Ectodermal cell (in vitro differentiated cells): ENCODE results near the gene NEK10.
"Not testable (repeated sequence)": the region's sequence is repeated elsewhere in the genome, so short reads cannot be mapped to it uniquely, and the experiment has no call there.

Experiments
- H3K27ac ChIP-seq: 2 replicates; pipeline ENCODE4 v1.7.0; 2013; ENCODE audit warnings: mild to moderate bottlenecking, low read depth, low read length; ENCODE audit not compliant: insufficient read depth, poor library complexity, severe bottlenecking
- H3K27me3 ChIP-seq: 2 replicates; pipeline ENCODE4 v1.7.0; 2013; ENCODE audit warnings: mild to moderate bottlenecking, low read length; ENCODE audit not compliant: insufficient read depth, control insufficient read depth, poor library complexity, severe bottlenecking
- H3K36me3 ChIP-seq: one replicate; pipeline ENCODE4 v1.7.0; 2013; ENCODE audit warnings: low read length; ENCODE audit not compliant: control insufficient read depth, insufficient read depth
- H3K4me1 ChIP-seq: one replicate; pipeline ENCODE4 v1.7.0; 2013; ENCODE audit warnings: low read length; ENCODE audit not compliant: control insufficient read depth, insufficient read depth
- H3K4me3 ChIP-seq: 2 replicates; pipeline ENCODE4 v1.7.0; 2013; ENCODE audit warnings: low read depth, low read length, control low read depth; ENCODE audit not compliant: insufficient read depth
- H3K9me3 ChIP-seq: 2 replicates; pipeline ENCODE4 v1.7.0; 2013; ENCODE audit warnings: mild to moderate bottlenecking, low read length, moderate library complexity; ENCODE audit not compliant: control insufficient read depth
- WGBS, 2 experiments: methylation state at CpG; one replicate each; pipeline ENCODE4 v1.1.7; 2013; ENCODE audit warnings: missing lambda C conversion rate in 2 of 2; 5-methylcytosine and 5-hydroxymethylcytosine counted together

NEK10 gene

DNA sequence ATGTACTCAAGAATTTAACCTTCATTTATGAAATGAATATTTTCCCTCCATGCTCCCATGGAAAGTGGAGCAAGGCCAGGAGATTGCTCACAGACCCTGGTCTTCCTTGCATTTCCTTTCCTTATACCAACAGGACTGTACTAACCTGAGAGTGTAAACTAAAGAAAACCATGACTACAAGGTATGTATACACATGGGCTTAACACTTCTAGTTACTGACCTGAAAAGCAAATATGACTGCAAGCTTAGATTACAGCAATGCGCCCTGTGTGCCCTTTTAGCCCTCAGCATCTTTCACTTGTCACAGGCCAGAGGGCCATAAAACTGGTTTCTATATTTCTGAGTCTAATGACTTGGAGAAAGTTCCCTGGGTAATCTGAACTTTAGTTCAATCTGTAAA, 52.1 kb downstream of the NEK10 start:
- Histone ChIP-seq H3K27ac (no peak overlapping the region), H3K4me3 (no peak overlapping the region), H3K27me3 (no peaks in the 10 kb centered on the region), H3K9me3 (no peaks in the 10 kb centered on the region), H3K4me1 (no peaks in the 10 kb centered on the region), H3K36me3 (no peaks in the 10 kb centered on the region)
- WGBS, 2 experiments = 86 to 95% methylated on average over 1 of the region's 1 CpG

- H3K27ac ChIP-seq = no peak overlapping the region
- H3K4me1 ChIP-seq = no peaks in the 10 kb centered on the region
- no peak overlapping the region for H3K4me3 ChIP-seq
- H3K36me3 ChIP-seq = no peaks in the 10 kb centered on the region
- H3K9me3 ChIP-seq = no peaks in the 10 kb centered on the region
- H3K27me3 ChIP-seq = no peaks in the 10 kb centered on the region
- WGBS, 2 experiments = 90 to 97% methylated on average over 2 of the region's 2 CpGs
Measured at GRCh38 chr3:27315003-27315402, 54.2 kb downstream of the NEK10 start.

- Histone ChIP-seq H3K27me3 (no peaks in the 10 kb centered on the region), H3K4me1 (no peaks in the 10 kb centered on the region), H3K27ac (no peak overlapping the region), H3K4me3 (no peak overlapping the region), H3K9me3 (no peaks in the 10 kb centered on the region), H3K36me3 (no peaks in the 10 kb centered on the region)
- 69 to 73% methylated on average over 4 of the region's 5 CpGs for WGBS, 2 experiments
Measured at GRCh38 chr3:27312044-27312668, 57.0 kb downstream of the NEK10 start.

DNA sequence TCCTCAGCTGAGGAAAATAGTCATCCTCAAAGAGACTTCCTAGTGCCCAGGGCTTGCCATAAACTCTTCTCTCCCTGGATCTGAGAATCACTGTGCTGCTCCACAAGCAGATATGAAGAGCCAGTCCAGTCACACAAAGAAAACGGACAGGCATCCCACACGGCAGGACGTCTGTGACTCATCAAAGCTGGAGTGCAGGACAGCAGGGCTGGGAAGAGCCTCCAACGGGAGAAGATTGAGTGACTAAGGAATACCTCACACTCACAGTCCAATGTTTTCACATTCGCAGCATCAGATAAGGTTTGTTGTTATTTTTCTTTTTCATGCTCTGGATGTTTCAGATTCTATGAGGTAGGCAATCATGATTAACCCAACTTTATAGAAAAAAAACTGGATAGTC, 57.8 kb downstream of the NEK10 start:
- Histone ChIP-seq H3K4me3 (no peak overlapping the region), H3K4me1 (no peaks in the 10 kb centered on the region), H3K27me3 (no peaks in the 10 kb centered on the region), H3K36me3 (no peaks in the 10 kb centered on the region), H3K27ac (no peak overlapping the region), H3K9me3 (no peaks in the 10 kb centered on the region)
- WGBS, 2 experiments = 56 to 65% methylated on average over 4 to 5 of the region's 5 CpGs

GRCh38 chr3:27310688-27311087, 58.5 kb downstream of the NEK10 start:
- no peaks in the 10 kb centered on the region for H3K27me3 ChIP-seq
- H3K4me3 ChIP-seq = no peak overlapping the region
- no peaks in the 10 kb centered on the region for H3K4me1 ChIP-seq
- WGBS, 2 experiments = 92 to 97% methylated on average over 2 of the region's 2 CpGs
- H3K36me3 ChIP-seq = no peaks in the 10 kb centered on the region
- no peaks in the 10 kb centered on the region for H3K9me3 ChIP-seq
- H3K27ac ChIP-seq = no peak overlapping the region

- WGBS, 2 experiments = 100% methylated on average over 1 of the region's 1 CpG; no CpG with 5 or more reads in 1 of the 2 experiments
- Histone ChIP-seq H3K4me3 (no peak overlapping the region), H3K27me3 (no peaks in the 10 kb centered on the region), H3K4me1 (no peaks in the 10 kb centered on the region), H3K27ac (no peak overlapping the region), H3K36me3 (no peaks in the 10 kb centered on the region), H3K9me3 (no peaks in the 10 kb centered on the region)
Measured at GRCh38 chr3:27307566-27307965, 61.6 kb downstream of the NEK10 start.

- H3K27ac ChIP-seq = no peak overlapping the region
- no peaks in the 10 kb centered on the region for H3K4me1 ChIP-seq
- H3K9me3 ChIP-seq = no peaks in the 10 kb centered on the region
- H3K27me3 ChIP-seq = no peaks in the 10 kb centered on the region
- H3K36me3 ChIP-seq = no peaks in the 10 kb centered on the region
- 89 to 95% methylated on average over 1 of the region's 1 CpG for whole genome bisulfite sequencing, 2 experiments
- no peak overlapping the region for H3K4me3 ChIP-seq
Measured at GRCh38 chr3:27302891-27303290, 66.3 kb downstream of the NEK10 start.

- not testable (repeated sequence) for H3K27me3 ChIP-seq, H3K4me3 ChIP-seq, H3K36me3 ChIP-seq, H3K4me1 ChIP-seq, H3K9me3 ChIP-seq, H3K27ac ChIP-seq
- 88 to 98% methylated on average over 2 of the region's 2 CpGs for WGBS, 2 experiments
Measured at GRCh38 chr3:27298981-27299380, 70.2 kb downstream of the NEK10 start.

DNA sequence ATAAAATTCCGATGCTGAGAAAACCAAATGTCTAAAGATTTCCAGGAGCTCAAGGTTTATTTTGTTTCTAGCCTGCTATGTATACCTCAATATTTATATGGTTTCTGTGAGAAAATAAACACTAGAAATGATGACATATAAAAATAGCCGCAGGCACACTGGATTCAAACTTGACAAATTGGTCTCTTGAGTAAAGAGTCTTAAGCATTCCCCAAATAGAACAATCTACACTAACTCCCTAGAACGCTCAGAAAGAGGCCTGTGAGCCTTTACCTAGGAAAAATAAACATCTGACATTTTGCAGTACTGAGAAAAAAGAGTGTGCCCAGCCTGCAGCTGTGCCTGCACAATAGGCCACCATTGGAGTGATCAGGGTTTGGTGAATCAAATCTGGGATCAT, 75.2 kb downstream of the NEK10 start:
- H3K27ac ChIP-seq = no peak overlapping the region
- H3K27me3 ChIP-seq = no peaks in the 10 kb centered on the region
- no peaks in the 10 kb centered on the region for H3K4me1 ChIP-seq
- H3K36me3 ChIP-seq = no peaks in the 10 kb centered on the region
- H3K4me3 ChIP-seq = no peak overlapping the region
- no peaks in the 10 kb centered on the region for H3K9me3 ChIP-seq
- WGBS, 2 experiments = 84 to 94% methylated on average over 3 of the region's 3 CpGs

GRCh38 chr3:27290760-27291159, 78.4 kb downstream of the NEK10 start:
- Histone ChIP-seq H3K27ac (no peak overlapping the region), H3K4me1 (no peaks in the 10 kb centered on the region), H3K27me3 (no peaks in the 10 kb centered on the region), H3K4me3 (no peak overlapping the region), H3K36me3 (no peaks in the 10 kb centered on the region), H3K9me3 (no peaks in the 10 kb centered on the region)
